D721Med (cell line): ENCODE data around the gene GRB7.
"Not testable (repeated sequence)": the region's sequence is repeated elsewhere in the genome, so short reads cannot be mapped to it uniquely, and the experiment has no call there.

Experiments used
- DNase-seq: peaks from one replicate; pipeline ENCODE4 v3.0.0; 2011; ENCODE audit warnings: low spot score; ENCODE audit not compliant: insufficient read length
- FAIRE-seq: peaks from 2 replicates; lab custom pipeline; 2011; peaks lifted over from hg19 to GRCh38; lab: Jason Lieb, UNC
- CTCF ChIP-seq: IDR thresholded peaks from 2 replicates; pipeline ENCODE4 v1.5.1; 2012; ENCODE audit warnings: mild to moderate bottlenecking, control low read depth; ENCODE audit not compliant: insufficient read depth; ENCODE audit errors: missing control alignments

Gene GRB7

GRCh38 chr17:39704821-39705551 is 32.8 kb upstream of the GRB7 start:
- no peak for TF ChIP-seq CTCF
- DNase-seq = no peak
- no peak for FAIRE-seq

GRCh38 chr17:39705786-39706348 is 31.9 kb upstream of the GRB7 start:
- FAIRE-seq (no peak), DNase-seq (no peak)
- no peak for TF ChIP-seq CTCF

GRCh38 chr17:39706383-39706782 is 31.4 kb upstream of the GRB7 start:
- TF ChIP-seq CTCF = no peak
- FAIRE-seq = no peak
- DNase-seq = no peak

- TF ChIP-seq CTCF = no peak
- DNase-seq = no peak
- no peak for FAIRE-seq
Observed at GRCh38 chr17:39706921-39707337, 30.8 kb upstream of the GRB7 start.

GRCh38 chr17:39709319-39709997 is 28.3 kb upstream of the GRB7 start:
- FAIRE-seq (no peak), DNase-seq (no peak)
- TF ChIP-seq CTCF = no peak

GRCh38 chr17:39709998-39710964 is 27.5 kb upstream of the GRB7 start:
- TF ChIP-seq CTCF = no peak
- FAIRE-seq = no peak
- DNase-seq = no peak

GRCh38 chr17:39711071-39711470 is 26.7 kb upstream of the GRB7 start:
- FAIRE-seq = not testable (repeated sequence)

More at GRCh38 chr17:39711071-39711470, 26.7 kb upstream of the GRB7 start:
- DNase-seq = not testable (repeated sequence)
